Measurements from ENCODE around the gene FBXL5.

Gene FBXL5

DNA sequence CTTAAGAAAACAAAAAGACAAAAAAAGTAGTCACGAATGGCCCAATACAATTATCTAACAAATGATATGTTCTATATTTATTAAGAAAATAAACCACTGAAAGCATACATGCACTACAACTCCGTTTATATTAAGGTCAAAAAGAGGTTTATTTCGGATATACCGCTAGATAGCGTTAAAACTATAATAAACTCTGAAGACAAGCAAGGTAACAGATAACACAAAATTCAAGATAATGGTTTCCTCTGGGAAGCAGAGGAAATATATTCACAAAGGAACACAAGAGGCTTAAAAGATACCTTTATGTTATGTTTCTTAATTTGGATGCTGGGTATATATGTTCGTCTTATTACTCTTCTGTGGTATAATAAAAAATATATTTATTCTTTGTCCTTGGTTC lies 21.7 kb upstream of the FBXL5 start:
- no peak for DNase-seq (ENCODE audit: low read depth)

DNA sequence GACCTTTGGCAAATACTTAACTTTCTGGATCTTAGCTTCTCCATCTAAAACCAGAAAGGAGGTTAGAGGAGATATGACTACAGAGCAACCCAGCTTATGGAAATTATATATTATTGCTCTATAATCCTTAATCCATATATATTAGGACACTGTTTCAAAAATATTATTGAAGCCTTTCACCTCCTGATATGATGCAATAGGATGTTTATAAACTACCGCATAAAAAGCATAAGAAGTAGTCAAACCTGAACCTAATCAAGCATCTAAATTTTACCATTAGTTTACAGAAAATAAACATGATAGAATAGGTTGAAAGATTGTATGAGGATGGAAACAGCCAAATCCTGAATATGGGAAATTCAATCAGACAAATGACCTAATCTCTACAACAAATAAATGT lies 20.9 kb upstream of the FBXL5 start:
- no peak for DNase-seq (ENCODE audit: low read depth)

GRCh38 chr4:15675356-15675755 lies 20.2 kb upstream of the FBXL5 start:
- DNase-seq (ENCODE audit: low read depth) = no peak

GRCh38 chr4:15674926-15675325 lies 19.8 kb upstream of the FBXL5 start:
- DNase-seq (ENCODE audit: low read depth) = no peak

DNA sequence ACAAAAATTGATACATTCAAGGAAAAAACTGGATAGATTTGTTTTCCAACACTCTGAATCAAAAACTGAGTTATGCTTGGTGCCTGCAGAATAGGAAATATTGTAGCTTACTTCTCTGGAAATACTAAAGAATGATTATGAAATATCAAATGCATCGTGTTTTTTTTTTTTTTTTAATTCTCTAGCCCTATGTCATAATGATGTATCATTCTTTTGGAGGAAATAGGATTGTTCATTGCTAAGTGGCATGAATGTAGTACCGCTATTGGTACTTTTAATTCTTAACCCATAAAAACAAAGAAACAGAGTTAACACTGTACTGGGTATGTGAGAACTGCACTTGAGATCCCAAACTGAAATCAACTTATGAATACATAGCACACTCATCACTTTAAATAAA lies 18.9 kb upstream of the FBXL5 start:
- DNase-seq (ENCODE audit: low read depth) = no peak

DNA sequence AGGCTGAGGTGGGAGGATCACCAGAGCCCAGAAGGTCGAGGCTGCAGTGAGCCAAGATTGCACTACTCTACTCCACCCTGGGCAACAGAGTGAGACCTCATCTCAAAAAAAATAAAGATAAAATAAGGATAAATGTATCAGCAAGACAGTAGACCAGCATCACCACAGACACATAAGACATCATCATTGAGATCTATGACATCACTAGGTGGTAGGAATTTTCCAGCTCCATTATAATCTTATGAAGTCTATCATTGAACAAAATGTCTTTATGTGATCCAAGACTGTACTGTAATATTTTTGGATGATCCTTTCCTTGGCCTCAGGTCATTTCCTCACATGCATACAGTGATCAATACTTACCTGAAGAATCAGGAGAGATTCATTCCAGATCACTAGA lies 18.2 kb upstream of the FBXL5 start:
- DNase-seq (ENCODE audit: low read depth) = no peak

- no peak for DNase-seq (ENCODE audit: low read depth)
Measured at GRCh38 chr4:15672101-15672500, 16.9 kb upstream of the FBXL5 start.

- DNase-seq (ENCODE audit: low read depth) = no peak
Measured at GRCh38 chr4:15670576-15670975, 15.4 kb upstream of the FBXL5 start.

GRCh38 chr4:15668566-15669435 lies 13.6 kb upstream of the FBXL5 start:
- no peak for DNase-seq (ENCODE audit: low read depth)

DNA sequence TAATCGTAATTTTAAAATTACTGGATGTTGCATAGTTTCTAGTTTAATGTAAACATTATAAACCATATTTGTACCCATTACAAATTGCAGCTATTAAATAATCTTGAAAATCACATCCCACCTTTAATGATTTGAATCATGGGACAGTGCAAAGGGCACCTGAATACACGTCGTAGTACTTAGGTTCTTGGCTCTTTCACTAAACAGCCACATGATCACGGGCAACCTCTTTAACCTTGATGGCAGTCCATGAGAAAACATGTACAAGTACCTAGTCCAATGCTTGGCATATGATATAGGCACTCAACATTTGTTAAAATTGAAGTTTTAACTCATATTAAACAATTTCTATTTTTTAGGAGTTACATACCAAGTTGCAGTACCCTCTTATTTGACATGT lies 11.8 kb upstream of the FBXL5 start:
- no peak for DNase-seq (ENCODE audit: low read depth)

GRCh38 chr4:15665753-15666365 lies 10.7 kb upstream of the FBXL5 start:
- DNase-seq (ENCODE audit: low read depth) = no peak

DNA sequence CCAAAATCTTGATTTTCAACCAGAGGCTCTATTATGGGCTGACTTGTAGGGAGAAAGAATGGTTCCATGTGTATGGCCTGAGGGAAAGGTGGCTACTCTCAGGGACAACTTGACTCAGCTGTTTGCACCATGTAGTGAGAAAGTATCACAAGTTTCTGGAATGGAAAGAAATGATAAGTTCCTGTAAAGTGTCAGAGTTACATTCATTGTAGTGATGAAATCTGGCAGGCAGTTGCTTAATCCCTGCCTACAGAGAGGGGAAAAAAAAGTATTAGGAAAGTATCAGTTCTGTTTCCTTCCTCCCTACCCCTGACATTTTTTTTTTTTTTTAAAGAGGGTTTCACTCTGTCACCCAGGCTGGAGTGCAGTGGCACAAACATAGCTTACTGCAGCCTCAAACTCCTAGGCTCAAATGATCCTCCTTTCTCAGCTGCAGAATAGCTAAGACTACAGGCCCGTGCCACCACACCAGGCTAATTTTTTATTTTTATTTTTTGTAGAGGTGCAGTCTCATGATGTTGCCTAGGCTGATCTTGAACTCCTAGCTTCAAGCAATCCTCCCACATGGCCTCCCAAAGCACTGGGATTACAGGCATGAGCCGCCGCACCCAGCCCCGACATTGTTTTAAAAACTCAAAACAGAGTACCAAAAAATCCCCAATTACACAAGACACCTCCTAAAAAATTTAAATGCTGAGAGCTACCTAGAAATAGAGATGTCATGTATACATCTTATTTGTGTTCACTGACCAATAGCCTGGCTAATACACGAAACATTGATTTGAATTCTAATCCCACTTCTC lies 4.8 kb upstream of the FBXL5 start:
- no peak for DNase-seq (ENCODE audit: low read depth)

DNA sequence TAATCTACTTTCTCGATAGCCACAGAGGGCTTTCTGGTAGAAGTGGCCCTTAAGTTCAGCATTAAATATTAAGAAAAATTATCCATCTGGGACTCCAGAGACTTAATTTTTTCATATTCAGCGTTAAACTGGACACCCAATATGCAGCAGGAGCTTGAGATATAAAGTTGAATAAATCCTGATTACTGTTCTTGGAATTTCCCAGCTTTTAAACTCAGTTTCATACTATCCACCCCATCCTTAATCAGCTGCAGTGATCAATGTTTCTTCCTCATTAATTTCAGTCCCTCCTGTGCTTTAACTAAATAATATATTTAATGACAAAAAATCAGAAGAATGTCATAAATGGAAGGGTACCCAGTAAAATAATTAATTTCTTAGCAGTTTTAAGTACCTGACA lies 3.6 kb upstream of the FBXL5 start:
- DNase-seq (ENCODE audit: low read depth) = no peak

DNA sequence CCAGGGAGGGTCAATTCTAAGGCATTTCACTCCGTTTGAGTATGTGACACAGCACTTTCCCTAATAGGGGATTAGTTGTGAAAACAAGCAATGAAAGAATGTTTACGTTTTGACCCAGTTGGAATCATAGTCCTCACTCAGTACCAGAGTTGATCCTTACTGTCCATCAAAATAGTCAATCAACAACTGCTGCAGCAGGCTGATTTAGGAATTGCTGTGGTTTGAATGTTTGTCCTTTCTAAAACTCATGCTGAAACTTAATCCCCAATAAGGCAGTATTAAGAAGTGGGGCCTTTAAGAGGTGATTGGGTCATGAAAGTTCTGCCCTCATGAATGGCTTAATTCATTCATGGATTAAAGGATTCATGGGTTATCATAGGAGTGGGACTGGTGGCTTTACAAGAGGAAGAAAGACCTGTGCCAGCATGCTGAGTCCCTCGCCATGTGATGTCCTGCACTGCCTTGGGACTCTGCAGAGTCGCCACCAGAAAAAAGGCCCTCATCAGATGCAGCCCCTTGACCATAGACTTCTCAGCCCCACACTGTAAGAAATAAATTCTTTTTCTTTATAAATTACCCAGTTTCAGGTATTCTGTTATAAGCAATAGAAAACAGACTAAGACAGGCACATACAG lies 3.1 kb upstream of the FBXL5 start:
- no peak for DNase-seq (ENCODE audit: low read depth)

GRCh38 chr4:15657366-15657765 lies 2.2 kb upstream of the FBXL5 start:
- no peak for DNase-seq (ENCODE audit: low read depth)

- DNase-seq (ENCODE audit: low read depth) = no peak
Measured at GRCh38 chr4:15656038-15656470, 897 bp upstream of the FBXL5 start.

DNA sequence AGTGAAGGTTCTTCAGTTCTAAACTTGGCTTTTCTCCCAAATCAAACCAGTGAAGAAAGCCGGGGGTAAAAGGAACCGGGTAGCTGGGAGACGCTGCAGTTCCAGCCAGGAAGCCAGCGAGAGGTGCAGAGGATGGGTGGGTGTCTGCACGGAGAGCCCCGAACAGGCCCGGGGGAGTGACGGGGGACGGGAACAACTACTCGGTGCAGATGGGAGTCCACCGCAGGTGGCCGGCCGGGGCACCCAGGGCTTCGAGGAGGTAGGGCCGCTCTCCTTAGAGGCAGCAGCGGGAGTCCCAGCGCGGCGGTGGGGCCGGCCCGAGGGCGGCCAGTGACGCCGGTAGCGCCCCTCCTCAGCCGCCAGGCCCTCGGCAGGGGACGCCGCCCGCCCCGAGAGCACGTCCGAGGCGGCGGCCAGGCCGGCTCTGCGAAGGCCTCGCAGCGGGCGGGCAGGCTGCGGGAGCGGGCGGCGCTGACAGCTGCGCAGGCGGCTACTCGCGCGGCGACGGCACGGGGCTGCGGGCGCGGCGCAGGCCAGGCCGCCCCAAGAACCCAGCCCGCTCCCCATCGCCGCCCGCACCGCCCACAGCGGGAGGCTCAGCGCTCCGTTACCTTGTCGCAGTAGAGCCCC lies 449 bp downstream of the FBXL5 start:
- DNase-seq (ENCODE audit: low read depth) = peak; percentile 17

- DNase-seq (ENCODE audit: low read depth) = no peak
Measured at GRCh38 chr4:15653864-15654592, 1.1 kb downstream of the FBXL5 start.

GRCh38 chr4:15653420-15653819 lies 1.7 kb downstream of the FBXL5 start:
- DNase-seq (ENCODE audit: low read depth) = no peak

DNA sequence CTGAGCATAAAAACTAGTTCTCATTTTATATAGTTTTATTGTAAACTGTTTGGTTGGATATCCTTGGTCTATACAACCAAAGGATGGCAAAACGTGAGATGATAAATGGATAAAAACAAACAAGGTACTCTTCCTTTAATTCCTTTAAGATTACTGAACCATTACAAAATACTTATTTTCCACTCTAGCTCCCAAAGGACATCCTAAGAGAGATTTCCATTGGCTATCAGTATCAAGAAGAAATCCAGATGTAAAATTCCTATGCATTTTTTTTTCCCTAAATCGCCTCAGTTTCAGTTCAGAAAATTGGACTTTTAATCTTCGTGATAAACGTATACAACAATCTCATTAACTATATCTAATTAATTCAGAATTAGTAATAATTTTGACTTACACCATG lies 2.3 kb downstream of the FBXL5 start:
- no peak for DNase-seq (ENCODE audit: low read depth)

DNA sequence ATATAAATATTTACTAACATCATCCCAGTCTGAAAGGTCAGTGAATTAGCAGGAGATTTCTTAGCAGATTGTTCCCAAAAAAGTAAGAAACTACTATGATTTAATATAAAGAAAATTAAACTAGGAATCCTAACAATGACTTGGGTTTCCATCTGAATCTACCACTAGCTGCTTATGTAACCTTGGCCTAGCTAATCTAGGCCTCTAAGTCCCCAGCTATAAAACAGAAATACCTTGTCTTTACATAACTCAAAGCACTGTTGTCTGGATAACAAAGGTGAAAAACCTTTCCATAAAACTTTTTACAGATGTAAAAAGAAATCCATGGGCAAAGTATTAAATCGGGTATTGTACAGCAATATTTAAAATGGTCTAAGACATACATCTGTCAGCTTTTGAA lies 3.0 kb downstream of the FBXL5 start:
- DNase-seq (ENCODE audit: low read depth) = no peak
